Measurements from ENCODE around the gene UBA6. TPM values are rescaled to one million over a fixed set of nuclear protein-coding genes. Genes with fewer than 3 reads are reported as not detected.
A peak's percentile ranks its signal among the peaks of the same experiment; 100 is the strongest.
"Not testable (repeated sequence)": the region's sequence is repeated elsewhere in the genome, so short reads cannot be mapped to it uniquely, and the experiment has no call there.

Gene UBA6
- 48.7 TPM for polyA plus RNA-seq (ENCODE audit: insufficient read length)

GRCh38 chr4:67700738-67701516 lies at the start of gene UBA6:
UBA6 (minus strand) TSS chr4:67701155; CDS start chr4:67701119, 36 bp downstream.
- peak; percentile 81 for DNase-seq (ENCODE audit: low read depth)

GRCh38 chr4:67750691-67751090 lies 49.7 kb upstream of the UBA6 start:
- DNase-seq (ENCODE audit: low read depth): no peak

GRCh38 chr4:67749286-67749685 lies 48.3 kb upstream of the UBA6 start:
- DNase-seq (ENCODE audit: low read depth): no peak

- DNase-seq (ENCODE audit: low read depth): peak; percentile 16
These were observed 46.0 kb upstream of the UBA6 start for GRCh38 chr4:67746797-67747495.

- DNase-seq (ENCODE audit: low read depth): no peak
These were observed 43.8 kb upstream of the UBA6 start for GRCh38 chr4:67744561-67745283.

GRCh38 chr4:67743194-67743593 lies 42.2 kb upstream of the UBA6 start:
- no peak for DNase-seq (ENCODE audit: low read depth)

GRCh38 chr4:67736262-67736661 lies 35.3 kb upstream of the UBA6 start:
- no peak for DNase-seq (ENCODE audit: low read depth)

- DNase-seq (ENCODE audit: low read depth): no peak
These were observed 34.4 kb upstream of the UBA6 start for GRCh38 chr4:67735325-67735724.

GRCh38 chr4:67730511-67730910 lies 29.6 kb upstream of the UBA6 start:
- DNase-seq (ENCODE audit: low read depth): not testable (repeated sequence)

- DNase-seq (ENCODE audit: low read depth): no peak
These were observed 26.3 kb upstream of the UBA6 start for GRCh38 chr4:67727124-67727850.

- no peak for DNase-seq (ENCODE audit: low read depth)
These were observed 25.0 kb upstream of the UBA6 start for GRCh38 chr4:67725981-67726380.

GRCh38 chr4:67725132-67725531 lies 24.2 kb upstream of the UBA6 start:
- no peak for DNase-seq (ENCODE audit: low read depth)

GRCh38 chr4:67723949-67724348 lies 23.0 kb upstream of the UBA6 start:
- no peak for DNase-seq (ENCODE audit: low read depth)

- DNase-seq (ENCODE audit: low read depth): no peak
These were observed 22.4 kb upstream of the UBA6 start for GRCh38 chr4:67723341-67723740.

- no peak for DNase-seq (ENCODE audit: low read depth)
These were observed 21.0 kb upstream of the UBA6 start for GRCh38 chr4:67721770-67722597.

- DNase-seq (ENCODE audit: low read depth): no peak
These were observed 20.4 kb upstream of the UBA6 start for GRCh38 chr4:67721315-67721769.

GRCh38 chr4:67719953-67720617 lies 19.1 kb upstream of the UBA6 start:
- DNase-seq (ENCODE audit: low read depth): no peak

GRCh38 chr4:67718848-67719247 lies 17.9 kb upstream of the UBA6 start:
- no peak for DNase-seq (ENCODE audit: low read depth)

- no peak for DNase-seq (ENCODE audit: low read depth)
These were observed 16.6 kb upstream of the UBA6 start for GRCh38 chr4:67717586-67717985.

- no peak for DNase-seq (ENCODE audit: low read depth)
These were observed 14.0 kb upstream of the UBA6 start for GRCh38 chr4:67714955-67715354.

Measured in forelimb muscle (tissue), 1 donor.